HG03520 (cell line): ENCODE data around the gene NXPH3.

Source experiments
- ATAC-seq: cut with Tn5 transposase; IDR thresholded peaks from one replicate; pipeline ENCODE4 v1.9.1; 2021; ENCODE audit warnings: mild to moderate bottlenecking, moderate library complexity; ENCODE audit not compliant: unreplicated experiment

Gene NXPH3

DNA sequence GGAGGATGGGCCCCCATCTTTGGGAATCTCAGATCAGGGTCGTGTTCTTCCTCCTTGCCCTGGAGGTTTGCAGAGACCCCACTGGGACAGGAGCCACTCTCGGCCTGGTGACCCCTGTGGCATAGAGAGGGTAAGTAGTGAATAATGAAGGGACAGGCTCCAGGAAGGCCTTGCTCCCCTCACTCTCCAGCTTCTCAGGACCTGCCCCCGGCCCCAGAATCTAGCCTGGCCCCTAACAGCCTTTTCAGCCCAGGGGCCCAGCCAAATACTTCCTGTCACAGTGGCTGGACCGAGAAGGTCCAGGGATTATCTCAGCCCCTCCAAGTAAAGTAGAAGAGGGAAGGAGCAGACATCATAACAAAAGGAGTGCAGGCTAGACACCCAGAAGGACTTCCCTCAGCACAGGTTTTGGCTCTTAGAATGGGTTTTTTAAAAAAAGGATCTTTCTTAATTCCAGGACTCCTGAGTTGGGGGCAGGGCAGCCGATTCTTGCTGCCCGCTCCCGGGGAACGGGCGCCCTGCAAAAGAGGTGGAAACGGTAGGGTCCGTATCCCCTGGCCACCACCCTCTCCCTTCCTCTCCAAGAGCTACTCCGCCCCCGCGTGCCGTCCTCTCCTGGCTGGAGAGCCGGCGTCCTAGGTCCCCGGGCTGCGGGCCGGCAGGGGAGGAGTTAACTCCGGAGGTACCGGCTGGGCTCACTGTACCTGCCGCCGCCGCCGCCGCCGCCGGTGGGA is 559 bp upstream of the NXPH3 start:
- no peak for ATAC-seq

- ATAC-seq, result no peak
These were observed 631 bp downstream of the NXPH3 start for GRCh38 chr17:49576088-49576916.

- ATAC-seq, result no peak
These were observed 1.4 kb downstream of the NXPH3 start for GRCh38 chr17:49576917-49577649.

DNA sequence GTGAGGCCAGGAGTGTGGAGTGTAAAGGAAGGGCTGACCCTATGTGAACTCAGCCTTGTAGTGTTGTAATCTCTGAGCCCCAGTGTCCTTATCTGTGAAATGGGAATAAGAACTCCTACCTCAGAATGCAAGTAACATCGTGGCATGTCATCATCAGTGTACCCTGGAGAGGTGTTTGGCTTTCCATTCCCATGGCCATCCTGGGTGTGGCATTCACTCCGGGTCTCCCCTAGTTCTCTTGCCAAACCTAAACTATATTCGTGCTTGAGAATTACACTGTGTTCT is 1.9 kb downstream of the NXPH3 start:
- ATAC-seq, result no peak

- no peak for ATAC-seq
These were observed 2.3 kb downstream of the NXPH3 start for GRCh38 chr17:49577963-49578362.

DNA sequence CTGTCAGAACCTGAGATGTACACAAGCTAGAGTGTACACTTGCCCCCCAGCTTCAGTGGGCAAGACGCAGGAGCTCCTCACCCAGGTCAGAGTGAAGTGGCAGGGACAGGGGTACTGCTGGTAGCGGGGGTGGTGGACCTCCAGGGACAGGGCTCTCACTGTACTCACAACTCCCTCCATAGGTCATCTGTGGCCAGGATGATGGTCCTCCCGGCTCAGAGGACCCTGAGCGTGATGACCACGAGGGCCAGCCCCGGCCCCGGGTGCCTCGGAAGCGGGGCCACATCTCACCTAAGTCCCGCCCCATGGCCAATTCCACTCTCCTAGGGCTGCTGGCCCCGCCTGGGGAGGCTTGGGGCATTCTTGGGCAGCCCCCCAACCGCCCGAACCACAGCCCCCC is 2.7 kb downstream of the NXPH3 start:
- no peak for ATAC-seq

DNA sequence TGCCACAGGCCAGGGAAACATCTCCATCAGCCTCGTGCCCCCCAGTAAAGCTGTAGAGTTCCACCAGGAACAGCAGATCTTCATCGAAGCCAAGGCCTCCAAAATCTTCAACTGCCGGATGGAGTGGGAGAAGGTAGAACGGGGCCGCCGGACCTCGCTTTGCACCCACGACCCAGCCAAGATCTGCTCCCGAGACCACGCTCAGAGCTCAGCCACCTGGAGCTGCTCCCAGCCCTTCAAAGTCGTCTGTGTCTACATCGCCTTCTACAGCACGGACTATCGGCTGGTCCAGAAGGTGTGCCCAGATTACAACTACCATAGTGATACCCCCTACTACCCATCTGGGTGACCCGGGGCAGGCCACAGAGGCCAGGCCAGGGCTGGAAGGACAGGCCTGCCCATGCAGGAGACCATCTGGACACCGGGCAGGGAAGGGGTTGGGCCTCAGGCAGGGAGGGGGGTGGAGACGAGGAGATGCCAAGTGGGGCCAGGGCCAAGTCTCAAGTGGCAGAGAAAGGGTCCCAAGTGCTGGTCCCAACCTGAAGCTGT is 3.4 kb downstream of the NXPH3 start:
- ATAC-seq, result no peak

DNA sequence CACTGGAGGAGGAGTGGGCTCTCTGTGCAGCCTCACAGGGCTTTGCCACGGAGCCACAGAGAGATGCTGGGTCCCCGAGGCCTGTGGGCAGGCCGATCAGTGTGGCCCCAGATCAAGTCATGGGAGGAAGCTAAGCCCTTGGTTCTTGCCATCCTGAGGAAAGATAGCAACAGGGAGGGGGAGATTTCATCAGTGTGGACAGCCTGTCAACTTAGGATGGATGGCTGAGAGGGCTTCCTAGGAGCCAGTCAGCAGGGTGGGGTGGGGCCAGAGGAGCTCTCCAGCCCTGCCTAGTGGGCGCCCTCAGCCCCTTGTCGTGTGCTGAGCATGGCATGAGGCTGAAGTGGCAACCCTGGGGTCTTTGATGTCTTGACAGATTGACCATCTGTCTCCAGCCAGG is 3.9 kb downstream of the NXPH3 start:
- ATAC-seq, result no peak

- no peak for ATAC-seq
These were observed 4.5 kb downstream of the NXPH3 start for GRCh38 chr17:49580055-49580721.

GRCh38 chr17:49580981-49581647 is 5.4 kb downstream of the NXPH3 start:
- ATAC-seq, result no peak

DNA sequence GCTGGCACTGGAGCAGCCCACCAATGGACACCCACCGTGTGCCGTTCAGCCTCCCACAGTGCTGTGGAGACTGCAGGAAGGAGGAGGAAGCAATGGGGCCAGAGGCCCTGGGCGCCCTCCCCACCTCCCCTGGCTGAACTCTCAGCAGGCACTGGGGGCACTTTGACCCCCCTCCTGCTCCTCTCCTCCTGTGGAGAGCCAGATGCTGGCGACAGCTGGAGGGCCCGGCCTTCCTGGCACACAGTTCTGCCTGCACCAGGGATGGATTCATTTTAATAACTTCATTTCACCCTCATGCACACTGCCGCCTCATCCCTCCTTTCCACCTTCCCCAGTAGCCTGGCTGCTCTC is 6.0 kb downstream of the NXPH3 start:
- no peak for ATAC-seq

- no peak for ATAC-seq
These were observed 6.5 kb downstream of the NXPH3 start for GRCh38 chr17:49582055-49582722.

- no peak for ATAC-seq
These were observed 7.1 kb downstream of the NXPH3 start for GRCh38 chr17:49582789-49583188.

DNA sequence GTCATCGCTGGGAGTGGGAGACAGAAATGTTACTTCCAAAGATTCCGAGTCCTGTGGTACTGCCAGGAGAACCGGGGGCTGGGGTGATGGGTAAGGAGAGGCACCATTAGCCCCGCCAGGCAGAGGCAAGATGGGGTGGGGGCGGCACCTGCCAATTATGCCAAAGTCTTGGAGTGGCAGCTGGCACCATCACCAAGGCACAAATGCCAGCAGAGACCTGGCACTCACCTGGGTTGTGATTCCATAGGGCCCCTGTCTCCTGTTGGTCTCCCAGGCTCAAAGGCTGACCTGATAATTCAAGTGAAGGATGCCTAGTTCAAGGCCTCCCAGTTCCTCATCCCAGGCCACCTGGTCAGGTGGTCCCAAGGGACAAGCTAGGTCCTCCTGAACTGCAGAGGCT is 7.6 kb downstream of the NXPH3 start:
- no peak for ATAC-seq

GRCh38 chr17:49583889-49584288 is 8.2 kb downstream of the NXPH3 start:
- no peak for ATAC-seq

- ATAC-seq, result no peak
These were observed 9.9 kb downstream of the NXPH3 start for GRCh38 chr17:49585422-49586027.

- ATAC-seq, result no peak
These were observed 11.8 kb downstream of the NXPH3 start for GRCh38 chr17:49587366-49588073.

DNA sequence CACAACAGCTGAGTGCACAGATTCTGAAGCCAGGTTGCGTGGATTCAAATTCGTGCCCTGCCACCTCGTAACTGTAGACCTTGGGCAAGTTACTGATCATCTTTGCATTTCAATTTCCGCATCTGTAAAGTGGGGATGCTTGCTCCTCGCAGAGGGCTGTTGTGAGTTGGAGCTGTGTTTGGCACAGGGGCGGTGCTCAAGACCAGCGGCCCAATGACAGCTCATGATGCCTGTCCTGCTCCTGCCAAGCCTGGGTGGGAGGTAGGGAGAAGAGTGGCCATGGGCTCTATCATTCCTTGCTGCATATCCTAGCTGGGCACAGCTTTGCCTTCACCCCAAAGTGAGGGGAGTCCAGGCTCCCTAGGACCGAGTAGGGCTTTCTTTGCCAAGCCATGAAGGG is 12.6 kb downstream of the NXPH3 start:
- no peak for ATAC-seq
